Progenitor cell of endocrine pancreas (in vitro differentiated cells): ENCODE measurements around the gene TOMM6. TPM values are rescaled to one million over a fixed set of nuclear protein-coding genes. Genes with fewer than 3 reads are reported as not detected.
A peak's percentile ranks its signal among the peaks of the same experiment; 100 is the strongest.

ENCODE experiments used
- DNase-seq: peaks from one replicate; pipeline ENCODE4 v3.0.0; 2021; ENCODE audit warnings: low spot score; ENCODE audit not compliant: unreplicated experiment
- H3K27ac Mint-ChIP-seq: 2 replicates; pipeline ENCODE4 v1.8.0; 2021; ENCODE audit warnings: mild to moderate bottlenecking, moderate library complexity, mixed read lengths
- H3K27me3 Mint-ChIP-seq: 2 replicates; pipeline ENCODE4 v1.8.0; 2021; ENCODE audit warnings: mixed read lengths
- H3K36me3 Mint-ChIP-seq: 2 replicates; pipeline ENCODE4 v1.8.0; 2022; ENCODE audit warnings: mixed read lengths; ENCODE audit not compliant: insufficient read depth
- H3K4me1 Mint-ChIP-seq: 2 replicates; pipeline ENCODE4 v1.8.0; 2021; ENCODE audit warnings: low read depth, mixed read lengths
- H3K4me3 Mint-ChIP-seq: 2 replicates; pipeline ENCODE4 v1.8.0; 2021; ENCODE audit warnings: low read depth, mild to moderate bottlenecking, moderate library complexity, mixed read lengths
- H3K9me3 Mint-ChIP-seq: 2 replicates; pipeline ENCODE4 v1.8.0; 2021; ENCODE audit warnings: low read depth, mixed read lengths
- CTCF ChIP-seq: fragments of 200-600 bp; sonication (generic); IDR thresholded peaks from one replicate; pipeline ENCODE4 v1.5.0; 2021; ENCODE audit warnings: antibody characterized with exemption, mild to moderate bottlenecking; ENCODE audit not compliant: unreplicated experiment
- long read RNA-seq: library from polyadenylated mRNA; unstranded; transcript quantifications from one replicate; pipeline ENCODE4 v2.0.0, GENCODE V29; 2020
- total RNA-seq: library from RNA; stranded (reverse); gene quantifications from 2 replicates; pipeline ENCODE4 v1.2.1, GENCODE V29; 2021

The TOMM6 gene
- total RNA-seq, result 172 and 184 TPM in 2 replicates
- long read RNA-seq, transcript TOMM6-201 (3 exons, 595 nt), result major isoform, 14 of 26 reads
- long read RNA-seq, transcript TOMM6-202 (3 exons, 637 nt), result minor isoform, 11 of 26 reads
- long read RNA-seq, partial matches to known transcripts, result 1 of 26 reads
- long read RNA-seq, other reads (novel, unspliced or antisense), result 0 of 26 reads

DNA sequence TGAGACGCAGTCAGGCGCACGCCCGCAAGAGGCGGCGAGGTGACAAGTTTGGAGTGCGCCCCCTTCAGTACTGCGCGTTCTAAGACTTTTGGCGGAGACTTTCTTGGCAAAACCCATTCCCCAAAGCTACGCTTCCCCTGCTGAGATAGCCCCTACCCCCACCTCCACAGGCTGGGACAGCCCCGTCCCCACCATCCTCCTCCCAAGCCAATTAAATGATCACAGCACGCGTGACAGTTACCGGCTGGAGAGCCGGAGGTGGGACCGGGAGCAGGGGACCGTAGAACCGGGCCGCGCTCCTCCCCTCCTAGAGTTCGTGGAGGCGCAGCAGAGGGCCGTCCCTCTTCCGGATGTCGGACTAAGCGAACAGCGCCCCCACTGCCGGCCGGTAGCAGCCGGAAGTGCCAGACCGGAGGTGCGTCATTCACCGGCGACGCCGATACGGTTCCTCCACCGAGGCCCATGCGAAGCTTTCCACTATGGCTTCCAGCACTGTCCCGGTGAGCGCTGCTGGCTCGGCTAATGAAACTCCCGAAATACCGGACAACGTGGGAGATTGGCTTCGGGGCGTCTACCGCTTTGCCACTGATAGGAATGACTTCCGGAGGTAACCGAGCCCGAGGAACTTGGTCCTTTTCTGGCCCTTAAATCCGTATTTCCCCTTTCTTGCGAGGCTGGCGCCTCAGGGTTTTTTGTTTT is at the start of gene TOMM6:
TSS of gene TOMM6 (plus strand) at position 476 of the 699 bp plus-strand sequence. CDS start at position 480, 4 bp downstream.
- H3K4me3 Mint-ChIP-seq, result peak within 1 kb of the TSS; percentile 95
- TF ChIP-seq CTCF, result peak; percentile 85
- peak within 1 kb of the TSS; percentile 96 for H3K27ac Mint-ChIP-seq
- H3K9me3 Mint-ChIP-seq, result no peaks in the 10 kb centered on the region
- peak; percentile 91 for DNase-seq
- H3K4me1 Mint-ChIP-seq, result peaks cover 13% of the 10 kb centered on the region
- H3K27me3 Mint-ChIP-seq, result peaks cover 4% of the 10 kb centered on the region
- H3K36me3 Mint-ChIP-seq, result peaks cover 3% of the 10 kb centered on the region

DNA sequence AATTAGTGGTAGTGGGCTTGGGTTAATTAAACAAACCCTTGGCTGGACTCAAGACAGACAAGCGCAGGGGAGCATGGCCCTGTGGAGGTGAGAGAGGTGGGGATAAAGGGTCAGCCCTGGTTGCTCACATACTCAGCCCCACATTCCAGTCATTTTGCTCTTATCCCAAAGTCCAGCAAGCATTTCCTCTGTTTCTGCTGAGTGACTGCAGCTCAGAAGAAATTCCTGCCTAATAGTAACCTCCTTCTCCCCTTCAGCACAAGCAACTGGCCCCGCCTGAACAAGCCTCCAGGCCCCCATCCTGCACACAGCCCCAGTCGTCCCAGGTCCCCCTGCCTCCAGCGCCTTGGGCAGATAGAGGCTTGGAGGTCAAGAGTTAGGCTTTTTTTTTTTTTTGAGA is 48.5 kb upstream of the TOMM6 start:
- peaks cover 9% of the 10 kb centered on the region for H3K27me3 Mint-ChIP-seq
- no peak for DNase-seq
- H3K27ac Mint-ChIP-seq, result no peak overlapping the region
- peaks cover 7% of the 10 kb centered on the region for H3K4me1 Mint-ChIP-seq
- no peak overlapping the region for H3K4me3 Mint-ChIP-seq
- no peaks in the 10 kb centered on the region for H3K36me3 Mint-ChIP-seq
- H3K9me3 Mint-ChIP-seq, result no peaks in the 10 kb centered on the region
- no peak for TF ChIP-seq CTCF

GRCh38 chr6:41740366-41741162 is 46.9 kb upstream of the TOMM6 start:
- Mint-ChIP-seq H3K27me3 (peaks cover 12% of the 10 kb centered on the region), H3K9me3 (no peaks in the 10 kb centered on the region), H3K4me1 (peaks cover 7% of the 10 kb centered on the region), H3K27ac (no peak overlapping the region), H3K4me3 (no peak overlapping the region), H3K36me3 (no peaks in the 10 kb centered on the region)
- no peak for DNase-seq
- no peak for TF ChIP-seq CTCF

DNA sequence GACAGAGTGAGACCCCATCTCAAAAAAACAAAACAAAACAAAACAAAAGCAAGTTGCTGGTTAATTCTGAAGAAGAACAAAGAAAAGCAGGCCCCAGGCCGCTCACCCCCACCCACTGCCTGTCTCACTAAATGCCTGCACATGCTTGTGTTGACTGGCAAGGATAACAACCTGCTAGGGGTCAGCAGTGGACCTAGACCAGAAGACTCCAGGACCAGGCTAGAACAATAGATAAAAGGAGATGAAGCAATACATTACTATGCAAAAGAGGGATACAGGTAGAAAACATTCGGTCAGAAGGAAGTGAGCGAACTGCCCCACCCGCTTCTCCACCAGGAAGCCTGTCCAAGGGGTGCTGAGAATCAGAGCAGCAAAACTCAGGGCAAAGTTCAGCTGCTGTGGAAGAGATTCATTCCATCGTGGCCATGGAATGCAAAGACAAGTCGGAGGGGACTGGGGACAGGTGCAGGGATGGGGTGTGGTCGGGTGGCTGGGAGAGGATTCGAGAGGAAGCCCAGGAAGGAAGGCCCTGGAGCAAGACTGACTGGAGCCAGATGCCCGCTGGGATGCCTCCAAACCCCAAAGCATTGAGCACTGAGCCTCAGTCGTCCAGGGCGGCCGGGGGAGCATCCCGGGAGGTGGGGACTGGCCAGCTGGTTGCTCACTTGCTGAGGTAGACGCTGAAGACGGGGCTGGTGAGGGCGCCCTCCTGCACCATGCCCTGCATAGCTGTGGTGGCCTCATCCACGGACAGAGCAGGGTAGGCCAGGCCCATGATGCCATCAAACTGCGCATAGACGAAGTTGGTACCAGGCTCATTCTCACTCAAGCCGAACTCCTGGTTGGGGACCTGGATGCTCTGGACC is 45.6 kb upstream of the TOMM6 start:
- no peak overlapping the region for H3K4me3 Mint-ChIP-seq
- TF ChIP-seq CTCF, result no peak
- H3K4me1 Mint-ChIP-seq, result peaks cover 7% of the 10 kb centered on the region
- peaks cover 12% of the 10 kb centered on the region for H3K27me3 Mint-ChIP-seq
- no peak for DNase-seq
- no peaks in the 10 kb centered on the region for H3K36me3 Mint-ChIP-seq
- H3K9me3 Mint-ChIP-seq, result no peaks in the 10 kb centered on the region
- H3K27ac Mint-ChIP-seq, result no peak overlapping the region
